Adrenal gland (tissue), 12 donors: ENCODE results near the gene KCNC1. TPM values are rescaled to one million over a fixed set of nuclear protein-coding genes. Genes with fewer than 3 reads are reported as not detected.

ENCODE experiments used
- DNase-seq, 7 donors: peaks; one replicate each; pipeline ENCODE4 v3.0.0-alpha.2; 2019 to 2020
- H3K27ac ChIP-seq, 5 donors: fragments of 200-600 bp; sonication (generic) in 4 of 5; 1 replicate in 3 of 5; 2 replicates in 2 of 5; pipeline versions ENCODE4 v1.5.1 to v1.8.0; 2016 to 2020; ENCODE audit warnings: mild to moderate bottlenecking in 1 of 5
- H3K27me3 ChIP-seq: fragments of 200-600 bp; 2 replicates; pipeline ENCODE4 v1.8.0; 2021
- H3K36me3 ChIP-seq, 2 donors: fragments of 200-600 bp; replicated peaks in 1 of 2; 1 replicate in 1 of 2; 2 replicates in 1 of 2; pipeline versions ENCODE4 v1.5.1 to v1.8.0; 2018 to 2022
- H3K4me1 ChIP-seq, 2 donors: fragments of 200-600 bp; replicated peaks in 1 of 2; 1 replicate in 1 of 2; 2 replicates in 1 of 2; pipeline versions ENCODE4 v1.5.1 to v1.8.0; 2018 to 2021
- H3K4me3 ChIP-seq, 4 donors: fragments of 200-600 bp; sonication (generic) in 3 of 4; one replicate each; pipeline ENCODE4 v1.5.1; 2016 to 2018
- H3K9me3 ChIP-seq, 3 donors: fragments of 200-600 bp; sonication (generic) in 1 of 3; replicated peaks in 1 of 3; 1 replicate in 2 of 3; 2 replicates in 1 of 3; pipeline versions ENCODE4 v1.5.1 to v1.8.0; 2016 to 2021
- POLR2A ChIP-seq, 2 donors: fragments of 450-650 bp; IDR thresholded peaks; one replicate each; pipeline ENCODE4 v1.6.1; 2017; ENCODE audit warnings: antibody characterized with exemption in 2 of 2, mild to moderate bottlenecking in 2 of 2, moderate library complexity in 1 of 2
- WGBS, 4 donors: extraction: QIAGEN DNeasy Blood & Tissue Kit in 2 of 4; methylation state at CpG; one replicate each; pipeline versions ENCODE4 v1.1.5 to v1.1.7; 2013 to 2017; 5-methylcytosine and 5-hydroxymethylcytosine counted together
- intact Hi-C, 2 donors: fragments of 100-400 bp; cut with DNase I; formaldehyde crosslinking; loops; one replicate each; pipeline versions ENCODE4 v1.14.1 to v1.15.0; 2022 to 2023
- polyA plus RNA-seq, 3 donors: library from polyadenylated mRNA; stranded (reverse); fragments of 200-250 nt in 2 of 3; fragments of 350-450 nt in 1 of 3; fragmentation: Illumina TruSeq in 1 of 3; extraction: RNeasy Lipid Tissue Mini Kit (QIAGEN cat#74804) in 1 of 3; gene quantifications; one replicate each; pipeline ENCODE4 v1.2.3, GENCODE V29; 2013 to 2014
- total RNA-seq, 9 donors: library from RNA; depleted of rRNA in 4 of 9; stranded (reverse); fragments of >200 nt in 4 of 9; fragments of 120-200 nt in 1 of 9; fragmentation: NEBNext Ultra II Directional in 1 of 9; extraction: Animal tissue kit (Norgen Biotek cat#: 25700) in 1 of 9; gene quantifications; one replicate each; pipeline versions ENCODE4 v1.1.0 to v1.2.4, GENCODE V29; 2013 to 2023
- TF ChIP-seq, protein P1 (sequence below), 6 experiments: fragments of 450-650 bp in 4 of 6; fragments of 200-600 bp in 2 of 6; sonication (generic) in 1 of 6; IDR thresholded peaks; 1 replicate in 5 of 6; 2 replicates in 1 of 6; pipeline versions ENCODE4 v1.5.1 to v1.8.0; 2016 to 2021; ENCODE audit warnings: antibody characterized with exemption in 6 of 6, mild to moderate bottlenecking in 2 of 6, moderate library complexity in 1 of 6
- donor health status: healthy with polysubstance abuse.
- donor health status: Bipolar disorder and iron deficiency.
- donor health status: DM: yes; HTN: yes; CAD: no.
- donor health status: DM: no; HTN: no; CAD: no.
- donor health status: DM: no; HTN: no; CAD: no.
- donor health status: DM: yes; HTN: yes; CAD: no.

The KCNC1 gene
- total and polyA plus RNA-seq, 12 donors, result 0.06 to 1.3 (median 0.55) TPM; not detected in 3

DNA sequence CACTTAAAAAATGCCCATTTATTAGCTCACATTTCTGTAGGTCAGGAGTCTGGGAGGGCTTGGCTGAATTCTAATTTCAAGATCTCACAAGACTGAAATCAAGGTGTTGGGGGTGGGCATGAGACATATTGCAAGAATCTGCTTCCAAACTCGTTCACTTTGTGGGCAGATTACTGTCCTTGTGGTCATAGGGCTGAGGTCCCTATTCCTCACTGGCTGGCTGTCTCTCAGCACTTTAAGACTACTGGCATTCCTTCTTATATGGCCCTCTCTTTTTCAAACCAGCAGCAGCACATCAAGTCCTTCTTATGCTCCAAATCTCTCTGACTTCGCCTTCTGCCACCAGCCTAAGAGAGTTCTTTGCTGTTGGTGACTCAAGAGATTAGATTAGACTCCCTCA, 43.0 kb upstream of the KCNC1 start:
- Histone ChIP-seq H3K27me3 (peaks cover 21% of the 10 kb centered on the region), H3K4me3 (no peak overlapping the region), H3K4me1 (no peaks in the 10 kb centered on the region), H3K36me3 (no peaks in the 10 kb centered on the region), H3K27ac (no peak overlapping the region), H3K9me3 (no peaks in the 10 kb centered on the region)
- WGBS, 4 donors, result 33 to 60% (median 49%) methylated on average over 2 of the region's 2 CpGs
- TF ChIP-seq POLR2A (IDR thresholded peaks at IDR 0.05), result no peak
- TF ChIP-seq, protein P1, sequence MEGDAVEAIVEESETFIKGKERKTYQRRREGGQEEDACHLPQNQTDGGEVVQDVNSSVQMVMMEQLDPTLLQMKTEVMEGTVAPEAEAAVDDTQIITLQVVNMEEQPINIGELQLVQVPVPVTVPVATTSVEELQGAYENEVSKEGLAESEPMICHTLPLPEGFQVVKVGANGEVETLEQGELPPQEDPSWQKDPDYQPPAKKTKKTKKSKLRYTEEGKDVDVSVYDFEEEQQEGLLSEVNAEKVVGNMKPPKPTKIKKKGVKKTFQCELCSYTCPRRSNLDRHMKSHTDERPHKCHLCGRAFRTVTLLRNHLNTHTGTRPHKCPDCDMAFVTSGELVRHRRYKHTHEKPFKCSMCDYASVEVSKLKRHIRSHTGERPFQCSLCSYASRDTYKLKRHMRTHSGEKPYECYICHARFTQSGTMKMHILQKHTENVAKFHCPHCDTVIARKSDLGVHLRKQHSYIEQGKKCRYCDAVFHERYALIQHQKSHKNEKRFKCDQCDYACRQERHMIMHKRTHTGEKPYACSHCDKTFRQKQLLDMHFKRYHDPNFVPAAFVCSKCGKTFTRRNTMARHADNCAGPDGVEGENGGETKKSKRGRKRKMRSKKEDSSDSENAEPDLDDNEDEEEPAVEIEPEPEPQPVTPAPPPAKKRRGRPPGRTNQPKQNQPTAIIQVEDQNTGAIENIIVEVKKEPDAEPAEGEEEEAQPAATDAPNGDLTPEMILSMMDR (IDR thresholded peaks at IDR 0.05), result no peak
- intact Hi-C loops, result no loop called here
- DNase-seq, result no peak

DNA sequence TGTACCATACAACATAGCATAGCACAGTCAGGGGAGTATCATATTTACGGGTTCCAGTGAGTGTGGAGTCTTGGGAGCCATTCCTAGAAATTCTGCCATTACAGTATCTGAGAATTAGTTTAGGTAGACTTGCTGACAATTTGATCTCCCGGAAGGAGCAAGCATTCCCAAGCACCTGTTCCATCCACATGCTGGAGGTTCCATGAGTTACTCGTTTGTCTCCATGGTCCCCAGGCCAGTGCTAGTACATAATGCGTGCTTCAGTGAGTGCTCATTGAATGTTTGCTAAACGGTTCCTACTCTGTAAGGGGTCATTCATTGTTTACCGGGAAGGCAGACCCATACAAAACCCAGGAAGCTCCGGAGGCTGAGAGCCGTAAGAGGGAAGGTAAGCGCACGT, 42.6 kb upstream of the KCNC1 start:
- Histone ChIP-seq H3K27ac (no peak overlapping the region), H3K9me3 (no peaks in the 10 kb centered on the region), H3K4me3 (no peak overlapping the region), H3K27me3 (peaks cover 25% of the 10 kb centered on the region), H3K36me3 (no peaks in the 10 kb centered on the region), H3K4me1 (no peaks in the 10 kb centered on the region)
- TF ChIP-seq POLR2A (IDR thresholded peaks at IDR 0.05), result no peak
- TF ChIP-seq, protein P1 (IDR thresholded peaks at IDR 0.05), result no peak
- 55 to 64% (median 58%) methylated on average over 9 to 10 of the region's 10 CpGs for WGBS, 4 donors
- no peak for DNase-seq
- intact Hi-C loops, result no loop called here

DNA sequence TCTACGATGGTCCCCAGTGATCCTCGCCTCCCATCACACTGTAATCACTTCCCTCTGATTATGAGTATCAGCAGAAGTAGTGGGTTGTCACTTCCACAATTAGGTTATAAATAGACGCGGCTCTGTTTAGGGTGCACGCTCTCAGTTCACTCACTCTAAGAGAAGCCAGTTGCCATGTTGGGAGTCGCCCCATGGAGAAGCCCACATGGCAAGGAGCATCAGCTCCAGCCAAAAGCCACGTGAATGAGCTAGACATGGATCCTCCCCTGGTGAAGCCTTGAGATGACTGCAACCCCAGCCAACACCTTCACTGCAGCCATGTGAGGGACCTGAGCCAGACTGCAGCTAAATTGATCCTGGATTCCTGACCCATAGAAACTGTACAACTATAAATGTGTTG, 41.6 kb upstream of the KCNC1 start:
- no peaks in the 10 kb centered on the region for H3K4me1 ChIP-seq
- no peak for TF ChIP-seq POLR2A (IDR thresholded peaks at IDR 0.05)
- TF ChIP-seq, protein P1 (IDR thresholded peaks at IDR 0.05), result no peak
- no peak overlapping the region for H3K27ac ChIP-seq
- DNase-seq, result no peak
- WGBS, 4 donors, result 60 to 69% (median 65%) methylated on average over 7 of the region's 7 CpGs
- intact Hi-C loops, result no loop called here
- no peaks in the 10 kb centered on the region for H3K36me3 ChIP-seq
- no peak overlapping the region for H3K4me3 ChIP-seq
- no peaks in the 10 kb centered on the region for H3K9me3 ChIP-seq
- H3K27me3 ChIP-seq, result peaks cover 28% of the 10 kb centered on the region

DNA sequence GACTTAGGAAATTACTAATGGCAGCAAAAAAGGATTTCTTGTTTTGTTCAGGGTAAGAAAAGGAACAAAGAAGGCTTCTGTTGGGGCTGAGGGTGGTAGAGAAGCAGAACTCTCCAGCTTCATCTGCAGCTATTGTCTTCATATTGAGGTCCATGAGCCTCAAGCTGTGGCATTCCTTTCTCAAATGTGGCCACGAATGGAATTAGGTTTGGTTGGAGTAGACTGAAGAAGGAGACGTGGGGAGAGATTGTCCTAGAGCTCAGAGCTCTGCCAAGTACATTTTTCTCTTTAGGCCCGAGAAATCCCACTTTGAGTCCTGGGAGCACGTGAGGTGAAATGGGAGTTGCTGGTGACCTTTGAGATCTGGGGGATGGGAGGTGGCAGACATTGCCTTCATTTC, 41.0 kb upstream of the KCNC1 start:
- intact Hi-C loops, result no loop called here
- no peak for DNase-seq
- Histone ChIP-seq H3K4me3 (no peak overlapping the region), H3K27ac (no peak overlapping the region), H3K27me3 (peaks cover 28% of the 10 kb centered on the region), H3K4me1 (no peaks in the 10 kb centered on the region), H3K36me3 (no peaks in the 10 kb centered on the region), H3K9me3 (no peaks in the 10 kb centered on the region)
- TF ChIP-seq, protein P1 (IDR thresholded peaks at IDR 0.05), result no peak
- TF ChIP-seq POLR2A (IDR thresholded peaks at IDR 0.05), result no peak
- WGBS, 4 donors, result 67 to 72% (median 70%) methylated on average over 4 of the region's 4 CpGs
